Endothelial cell of umbilical vein (primary cell): ENCODE measurements around the gene SH3YL1.

Source experiments
- CTCF ChIP-seq, 2 donors: IDR thresholded peaks; 1 replicate in 1 of 2; 2 replicates in 1 of 2; pipeline ENCODE4 v1.5.1; 2011; ENCODE audit warnings: low read length in 2 of 2, mild to moderate bottlenecking in 2 of 2, moderate library complexity in 2 of 2, control low read depth in 1 of 2, inconsistent platforms in 1 of 2, low read depth in 1 of 2; ENCODE audit not compliant: insufficient read depth in 1 of 2; ENCODE audit errors: extremely low read depth in 1 of 2
- EZH2 ChIP-seq: IDR thresholded peaks from 2 replicates; pipeline ENCODE4 v1.6.1; 2012; ENCODE audit warnings: borderline replicate concordance, low read depth, mild to moderate bottlenecking, moderate library complexity, low read length, inconsistent platforms; ENCODE audit not compliant: severe bottlenecking
- FOS ChIP-seq: IDR thresholded peaks from 2 replicates; pipeline ENCODE4 v1.6.1; 2011; ENCODE audit warnings: mild to moderate bottlenecking, low read length, moderate library complexity, borderline replicate concordance; ENCODE audit not compliant: insufficient read depth
- JUN ChIP-seq: IDR thresholded peaks from 2 replicates; pipeline ENCODE4 v1.6.1; 2011; ENCODE audit warnings: borderline replicate concordance, low read depth; ENCODE audit not compliant: insufficient read length, insufficient read depth
- MAX ChIP-seq: IDR thresholded peaks from 2 replicates; pipeline ENCODE4 v1.6.1; 2011; ENCODE audit not compliant: insufficient read depth, insufficient read length
- POLR2A ChIP-seq: IDR thresholded peaks from 2 replicates; pipeline ENCODE4 v1.6.1; 2012; ENCODE audit warnings: low read depth, mild to moderate bottlenecking, control low read depth, low read length

GRCh38 chr2:169741-170140 is 94.1 kb downstream of the SH3YL1 start:
- TF ChIP-seq JUN, result no peak
- no peak for TF ChIP-seq POLR2A
- TF ChIP-seq CTCF (IDR thresholded peaks at IDR 0.05; ENCODE audit: extremely low read depth in 1 of 2, insufficient read depth in 1 of 2, low read depth in 1 of 2, low read length in 2 of 2), result no peak
- no peak for TF ChIP-seq EZH2
- no peak for TF ChIP-seq MAX
- TF ChIP-seq FOS, result no peak
